Panc1 (cell line): ENCODE measurements around the gene MED25. TPM values are rescaled to one million over a fixed set of nuclear protein-coding genes. Genes with fewer than 3 reads are reported as not detected.

Experiments
- ATAC-seq: fragments of 200-7000 bp; cut with Tn5 transposase; 2 replicates; pipeline ENCODE4 v1.9.1; 2020; ENCODE audit warnings: mild to moderate bottlenecking, moderate library complexity
- BruUV-seq: library from RNA; stranded (reverse); fragments of 400-500 nt; replicated peaks from 2 replicates; lab custom pipeline; 2021; lab: Mats Ljungman, UMichigan
- CTCF ChIA-PET: fragments of 300-600 bp; sonication (Branson Sonifier 250); formaldehyde crosslinking; loops from one replicate; lab custom pipeline; 2022; ENCODE audit warnings: antibody characterized with exemption; lab: Charles Lee
- POLR2A ChIA-PET: fragments of 300-600 bp; sonication (Branson Sonifier 250); formaldehyde crosslinking; loops from one replicate; lab custom pipeline; 2022; ENCODE audit warnings: antibody characterized with exemption; lab: Charles Lee
- DNase-seq: peaks from one replicate; pipeline ENCODE4 v3.0.0-alpha.2; 2010; ENCODE audit warnings: low read depth, low spot score
- H3K27ac ChIP-seq: 2 replicates; pipeline ENCODE4 v1.5.1; 2011; ENCODE audit warnings: mild to moderate bottlenecking, low read length, inconsistent platforms
- H3K27me3 ChIP-seq: fragments of 200-500 bp; sonication (Bioruptor generic); 2 replicates; pipeline ENCODE4 v1.6.0; 2014; ENCODE audit warnings: low read length, inconsistent platforms; ENCODE audit not compliant: control insufficient read depth, insufficient read depth
- H3K36me3 ChIP-seq: fragments of 200-500 bp; sonication (Bioruptor generic); 2 replicates; pipeline ENCODE4 v1.5.1; 2014; ENCODE audit warnings: inconsistent platforms, mild to moderate bottlenecking, low read length, moderate library complexity; ENCODE audit not compliant: control insufficient read depth, insufficient read depth
- H3K4me1 ChIP-seq: 2 replicates; pipeline ENCODE4 v1.5.1; 2011; ENCODE audit warnings: inconsistent platforms, mild to moderate bottlenecking, low read length, moderate library complexity; ENCODE audit not compliant: control insufficient read depth, insufficient read depth
- H3K4me3 ChIP-seq, 2 experiments: 2 replicates each; pipeline ENCODE4 v1.5.1; 2011 to 2012; ENCODE audit warnings: low read depth in 2 of 2, low read length in 2 of 2, mild to moderate bottlenecking in 2 of 2, inconsistent platforms in 1 of 2, moderate library complexity in 1 of 2
- H3K9me3 ChIP-seq: fragments of 200-500 bp; sonication (Bioruptor generic); 2 replicates; pipeline ENCODE4 v1.5.1; 2014; ENCODE audit warnings: low read depth, mild to moderate bottlenecking, inconsistent platforms, low read length, moderate library complexity; ENCODE audit not compliant: control insufficient read depth, insufficient read depth
- POLR2AphosphoS5 ChIP-seq: IDR thresholded peaks from 2 replicates; pipeline ENCODE4 v1.6.1; 2012; ENCODE audit warnings: mild to moderate bottlenecking, low read depth, low read length, moderate library complexity
- SIN3A ChIP-seq: IDR thresholded peaks from 2 replicates; pipeline ENCODE4 v1.6.1; 2012; ENCODE audit warnings: low read depth, mild to moderate bottlenecking, low read length, moderate library complexity, borderline replicate concordance; ENCODE audit not compliant: insufficient read depth
- TCF7L2 ChIP-seq: IDR thresholded peaks from 2 replicates; pipeline ENCODE4 v1.6.1; 2011; ENCODE audit warnings: mild to moderate bottlenecking, low read depth, low read length, inconsistent platforms
- in situ Hi-C: cut with HindIII; loops from 2 replicates; pipeline ENCODE4 v1.10.0; 2016; ENCODE audit warnings: low sequenced_read_pairs, low pct_unique_long_range_greater_than_20kb
- intact Hi-C: fragments of 100-400 bp; cut with micrococcal nuclease; formaldehyde crosslinking; loops from one replicate; pipeline ENCODE4 v1.10.0; 2022; ENCODE audit not compliant: unreplicated experiment
- total RNA-seq: library from RNA; stranded (reverse); gene quantifications from one replicate; pipeline ENCODE4 v1.2.1, GENCODE V29; 2021; ENCODE audit not compliant: unreplicated experiment
- TF ChIP-seq, protein P1 (sequence below): fragments of 450-650 bp; IDR thresholded peaks from 2 replicates; pipeline ENCODE4 v1.5.1; 2017; ENCODE audit warnings: mild to moderate bottlenecking
- TF ChIP-seq, protein P2 (sequence below), 2 experiments: IDR thresholded peaks; 2 replicates each; pipeline ENCODE4 v1.6.1; 2011 to 2012; ENCODE audit warnings: low read depth in 2 of 2, control low read depth in 1 of 2, low read length in 1 of 2, mild to moderate bottlenecking in 1 of 2, moderate library complexity in 1 of 2; ENCODE audit not compliant: insufficient read depth in 1 of 2

MED25 gene
- total RNA-seq, 1 experiment from 2014 or later = 52.4 TPM

DNA sequence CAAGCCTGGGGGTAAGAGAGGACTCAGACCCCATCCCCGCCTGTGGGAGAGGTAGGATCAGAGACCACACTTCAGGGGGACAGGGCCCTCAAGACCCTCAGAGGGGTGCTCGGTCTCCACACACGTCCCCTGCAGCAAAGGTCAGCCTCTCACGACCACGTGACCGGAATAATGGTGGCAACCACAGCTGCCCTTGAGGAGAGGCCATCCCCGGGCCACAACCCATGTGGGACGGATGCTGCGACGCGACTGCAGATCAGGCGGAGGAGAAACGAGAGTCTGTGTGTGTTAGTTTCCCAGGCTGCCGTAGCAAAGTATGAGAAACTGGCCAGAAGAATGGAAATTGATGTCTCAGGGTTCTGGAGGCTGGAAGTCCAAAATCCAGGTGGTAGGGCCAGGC lies 8.9 kb downstream of the MED25 start:
- ATAC-seq (no peak), DNase-seq (no peak)
- in situ Hi-C loops (no loop called here), intact Hi-C loops (no loop called here)
- CTCF ChIA-PET = no interaction called here
- no peaks in the 10 kb centered on the region for H3K27me3 ChIP-seq
- H3K4me1 ChIP-seq = no peaks in the 10 kb centered on the region
- no peak overlapping the region for H3K27ac ChIP-seq
- no peak for TF ChIP-seq SIN3A
- TF ChIP-seq TCF7L2 = no peak
- TF ChIP-seq, protein P1, sequence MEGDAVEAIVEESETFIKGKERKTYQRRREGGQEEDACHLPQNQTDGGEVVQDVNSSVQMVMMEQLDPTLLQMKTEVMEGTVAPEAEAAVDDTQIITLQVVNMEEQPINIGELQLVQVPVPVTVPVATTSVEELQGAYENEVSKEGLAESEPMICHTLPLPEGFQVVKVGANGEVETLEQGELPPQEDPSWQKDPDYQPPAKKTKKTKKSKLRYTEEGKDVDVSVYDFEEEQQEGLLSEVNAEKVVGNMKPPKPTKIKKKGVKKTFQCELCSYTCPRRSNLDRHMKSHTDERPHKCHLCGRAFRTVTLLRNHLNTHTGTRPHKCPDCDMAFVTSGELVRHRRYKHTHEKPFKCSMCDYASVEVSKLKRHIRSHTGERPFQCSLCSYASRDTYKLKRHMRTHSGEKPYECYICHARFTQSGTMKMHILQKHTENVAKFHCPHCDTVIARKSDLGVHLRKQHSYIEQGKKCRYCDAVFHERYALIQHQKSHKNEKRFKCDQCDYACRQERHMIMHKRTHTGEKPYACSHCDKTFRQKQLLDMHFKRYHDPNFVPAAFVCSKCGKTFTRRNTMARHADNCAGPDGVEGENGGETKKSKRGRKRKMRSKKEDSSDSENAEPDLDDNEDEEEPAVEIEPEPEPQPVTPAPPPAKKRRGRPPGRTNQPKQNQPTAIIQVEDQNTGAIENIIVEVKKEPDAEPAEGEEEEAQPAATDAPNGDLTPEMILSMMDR = no peak
- no peak for TF ChIP-seq POLR2AphosphoS5
- TF ChIP-seq, protein P2, sequence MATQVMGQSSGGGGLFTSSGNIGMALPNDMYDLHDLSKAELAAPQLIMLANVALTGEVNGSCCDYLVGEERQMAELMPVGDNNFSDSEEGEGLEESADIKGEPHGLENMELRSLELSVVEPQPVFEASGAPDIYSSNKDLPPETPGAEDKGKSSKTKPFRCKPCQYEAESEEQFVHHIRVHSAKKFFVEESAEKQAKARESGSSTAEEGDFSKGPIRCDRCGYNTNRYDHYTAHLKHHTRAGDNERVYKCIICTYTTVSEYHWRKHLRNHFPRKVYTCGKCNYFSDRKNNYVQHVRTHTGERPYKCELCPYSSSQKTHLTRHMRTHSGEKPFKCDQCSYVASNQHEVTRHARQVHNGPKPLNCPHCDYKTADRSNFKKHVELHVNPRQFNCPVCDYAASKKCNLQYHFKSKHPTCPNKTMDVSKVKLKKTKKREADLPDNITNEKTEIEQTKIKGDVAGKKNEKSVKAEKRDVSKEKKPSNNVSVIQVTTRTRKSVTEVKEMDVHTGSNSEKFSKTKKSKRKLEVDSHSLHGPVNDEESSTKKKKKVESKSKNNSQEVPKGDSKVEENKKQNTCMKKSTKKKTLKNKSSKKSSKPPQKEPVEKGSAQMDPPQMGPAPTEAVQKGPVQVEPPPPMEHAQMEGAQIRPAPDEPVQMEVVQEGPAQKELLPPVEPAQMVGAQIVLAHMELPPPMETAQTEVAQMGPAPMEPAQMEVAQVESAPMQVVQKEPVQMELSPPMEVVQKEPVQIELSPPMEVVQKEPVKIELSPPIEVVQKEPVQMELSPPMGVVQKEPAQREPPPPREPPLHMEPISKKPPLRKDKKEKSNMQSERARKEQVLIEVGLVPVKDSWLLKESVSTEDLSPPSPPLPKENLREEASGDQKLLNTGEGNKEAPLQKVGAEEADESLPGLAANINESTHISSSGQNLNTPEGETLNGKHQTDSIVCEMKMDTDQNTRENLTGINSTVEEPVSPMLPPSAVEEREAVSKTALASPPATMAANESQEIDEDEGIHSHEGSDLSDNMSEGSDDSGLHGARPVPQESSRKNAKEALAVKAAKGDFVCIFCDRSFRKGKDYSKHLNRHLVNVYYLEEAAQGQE (IDR thresholded peaks at IDR 0.05; ENCODE audit: insufficient read depth in 1 of 2, low read depth in 2 of 2, low read length in 1 of 2) = no peak
- POLR2A ChIA-PET = no interaction called here
- BruUV-seq = no TSS peak
- H3K4me3 ChIP-seq = no peak overlapping the region
- H3K9me3 ChIP-seq = no peaks in the 10 kb centered on the region
- no peaks in the 10 kb centered on the region; the same call in none of the 2 replicates for H3K36me3 ChIP-seq

DNA sequence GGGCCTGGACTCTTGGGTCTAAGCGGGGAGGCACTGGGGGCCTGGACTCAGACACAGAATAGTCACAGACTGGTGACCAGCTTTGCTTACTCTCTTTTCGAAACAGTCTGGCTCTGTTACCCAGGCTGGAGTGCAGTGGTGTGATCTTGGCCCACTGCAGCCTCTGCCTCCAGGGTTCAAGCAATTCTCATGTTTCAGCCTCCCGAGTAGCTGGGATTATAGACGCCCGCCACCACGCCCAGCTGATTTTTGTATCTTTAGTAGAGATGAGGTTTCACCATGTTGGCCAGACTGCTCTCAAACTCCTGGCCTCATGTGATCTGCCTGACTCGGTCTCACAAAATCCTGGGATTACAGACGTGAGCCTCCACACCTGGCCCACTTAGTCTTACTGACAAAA lies 11.1 kb downstream of the MED25 start:
- H3K4me1 ChIP-seq = no peaks in the 10 kb centered on the region
- H3K9me3 ChIP-seq = no peaks in the 10 kb centered on the region
- POLR2A ChIA-PET = no interaction called here
- CTCF ChIA-PET = no interaction called here
- no peaks in the 10 kb centered on the region for H3K27me3 ChIP-seq
- no peak for TF ChIP-seq POLR2AphosphoS5
- TF ChIP-seq, protein P2 (IDR thresholded peaks at IDR 0.05; ENCODE audit: insufficient read depth in 1 of 2, low read depth in 2 of 2, low read length in 1 of 2) = no peak
- no peaks in the 10 kb centered on the region; the same call in 1 of the 2 replicates for H3K36me3 ChIP-seq
- BruUV-seq = no TSS peak
- ATAC-seq (no peak), DNase-seq (no peak)
- in situ Hi-C loops (no loop called here), intact Hi-C loops (no loop called here)
- no peak overlapping the region for H3K4me3 ChIP-seq
- H3K27ac ChIP-seq = no peak overlapping the region
